Measurements from ENCODE around the gene TMPRSS2.
A peak's percentile ranks its signal among the peaks of the same experiment; 100 is the strongest.

The TMPRSS2 gene

GRCh38 chr21:41460578-41461527, 47.1 kb downstream of the TMPRSS2 start:
- Histone ChIP-seq H2BK120ac (ENCODE audit: low read depth, low read length) (no peak overlapping the region), H3K9me3 (replicated peaks in 1 of 2; ENCODE audit: control insufficient read depth in 2 of 2, insufficient read depth in 1 of 2, low read depth in 1 of 2, low read length in 2 of 2) (no peaks in the 10 kb centered on the region), H2BK15ac (ENCODE audit: low read length) (no peak overlapping the region), H3K4ac (ENCODE audit: low read length) (no peak overlapping the region), H2AFZ (ENCODE audit: low read length) (no peak overlapping the region), H3K4me3 (ENCODE audit: low read length in 2 of 2) (no peak overlapping the region), H3K14ac (ENCODE audit: low read length) (no peak overlapping the region), H4K8ac (ENCODE audit: low read depth, low read length) (no peak overlapping the region), H2BK12ac (ENCODE audit: low read length) (no peak overlapping the region), H3K27ac (replicated peaks; ENCODE audit: low read length) (no peak overlapping the region), H3K18ac (ENCODE audit: low read length) (no peak overlapping the region), H3K4me1 (ENCODE audit: control insufficient read depth in 2 of 2, insufficient read depth in 1 of 2, low read depth in 1 of 2, low read length in 2 of 2) (peaks cover 0 to 1% of the 10 kb centered on the region in 2 donors), H2BK5ac (ENCODE audit: low read length) (no peak overlapping the region), H3K36me3 (replicated peaks in 1 of 2; ENCODE audit: control insufficient read depth in 2 of 2, insufficient read depth in 2 of 2, low read length in 2 of 2) (no peaks in the 10 kb centered on the region), H3K9ac (ENCODE audit: low read depth, low read length, poor library complexity) (no peak overlapping the region), H3K23ac (ENCODE audit: low read depth, low read length, poor library complexity) (no peak overlapping the region), H3K27me3 (ENCODE audit: control insufficient read depth in 3 of 3, insufficient read depth in 3 of 3, low read depth in 1 of 3, low read length in 3 of 3) (no peaks in the 10 kb centered on the region), H3K4me2 (ENCODE audit: insufficient read depth, low read length, poor library complexity, severe bottlenecking) (no peak overlapping the region), H2AK5ac (ENCODE audit: low read depth, low read length) (no peak overlapping the region), H3K79me1 (ENCODE audit: low read depth, low read length) (no peaks in the 10 kb centered on the region), H4K91ac (ENCODE audit: low read depth, low read length, poor library complexity) (no peak overlapping the region)
- no CpG with 5 or more reads among the region's 17 CpGs for WGBS, 2 donors (ENCODE audit: extremely low coverage in 2 of 2, insufficient read length in 2 of 2, insufficient replicate concordance in 1 of 2)
- DNase-seq (ENCODE audit: low spot score) = peak; percentile 32

GRCh38 chr21:41459884-41460534, 47.9 kb downstream of the TMPRSS2 start:
- no peaks in the 10 kb centered on the region for H3K36me3 ChIP-seq (replicated peaks in 1 of 2; ENCODE audit: control insufficient read depth in 2 of 2, insufficient read depth in 2 of 2, low read length in 2 of 2)
- no peak overlapping the region for H3K27ac ChIP-seq (replicated peaks; ENCODE audit: low read length)
- H3K9ac ChIP-seq (ENCODE audit: low read depth, low read length, poor library complexity) = no peak overlapping the region
- no CpG with 5 or more reads among the region's 9 CpGs for WGBS, 2 donors (ENCODE audit: extremely low coverage in 2 of 2, insufficient read length in 2 of 2, insufficient replicate concordance in 1 of 2)
- H2AK5ac ChIP-seq (ENCODE audit: low read depth, low read length) = no peak overlapping the region
- DNase-seq (ENCODE audit: low spot score) = no peak
- H4K91ac ChIP-seq (ENCODE audit: low read depth, low read length, poor library complexity) = no peak overlapping the region
- H3K14ac ChIP-seq (ENCODE audit: low read length) = peak overlapping the region; percentile 14
- no peaks in the 10 kb centered on the region for H3K79me1 ChIP-seq (ENCODE audit: low read depth, low read length)
- H2BK120ac ChIP-seq (ENCODE audit: low read depth, low read length) = no peak overlapping the region
- H3K4me1 ChIP-seq (ENCODE audit: control insufficient read depth in 2 of 2, insufficient read depth in 1 of 2, low read depth in 1 of 2, low read length in 2 of 2) = peaks cover 0 to 3% of the 10 kb centered on the region in 2 donors
- H2AFZ ChIP-seq (ENCODE audit: low read length) = no peak overlapping the region
- no peak overlapping the region for H2BK15ac ChIP-seq (ENCODE audit: low read length)
- H3K4me2 ChIP-seq (ENCODE audit: insufficient read depth, low read length, poor library complexity, severe bottlenecking) = no peak overlapping the region
- no peak overlapping the region for H2BK12ac ChIP-seq (ENCODE audit: low read length)
- H2BK5ac ChIP-seq (ENCODE audit: low read length) = no peak overlapping the region
- no peak overlapping the region for H3K4ac ChIP-seq (ENCODE audit: low read length)
- H4K8ac ChIP-seq (ENCODE audit: low read depth, low read length) = no peak overlapping the region
- no peak overlapping the region for H3K4me3 ChIP-seq (ENCODE audit: low read length in 2 of 2)
- H3K9me3 ChIP-seq (replicated peaks in 1 of 2; ENCODE audit: control insufficient read depth in 2 of 2, insufficient read depth in 1 of 2, low read depth in 1 of 2, low read length in 2 of 2) = no peaks in the 10 kb centered on the region
- H3K18ac ChIP-seq (ENCODE audit: low read length) = no peak overlapping the region
- no peaks in the 10 kb centered on the region for H3K27me3 ChIP-seq (ENCODE audit: control insufficient read depth in 3 of 3, insufficient read depth in 3 of 3, low read depth in 1 of 3, low read length in 3 of 3)
- H3K23ac ChIP-seq (ENCODE audit: low read depth, low read length, poor library complexity) = no peak overlapping the region

- no peak overlapping the region for H4K91ac ChIP-seq (ENCODE audit: low read depth, low read length, poor library complexity)
- H3K9ac ChIP-seq (ENCODE audit: low read depth, low read length, poor library complexity) = no peak overlapping the region
- no peak overlapping the region for H3K23ac ChIP-seq (ENCODE audit: low read depth, low read length, poor library complexity)
- no peaks in the 10 kb centered on the region for H3K9me3 ChIP-seq (replicated peaks in 1 of 2; ENCODE audit: control insufficient read depth in 2 of 2, insufficient read depth in 1 of 2, low read depth in 1 of 2, low read length in 2 of 2)
- no peak overlapping the region for H2BK5ac ChIP-seq (ENCODE audit: low read length)
- H2BK120ac ChIP-seq (ENCODE audit: low read depth, low read length) = no peak overlapping the region
- H3K36me3 ChIP-seq (replicated peaks in 1 of 2; ENCODE audit: control insufficient read depth in 2 of 2, insufficient read depth in 2 of 2, low read length in 2 of 2) = no peaks in the 10 kb centered on the region
- H2AK5ac ChIP-seq (ENCODE audit: low read depth, low read length) = peak overlapping the region; percentile 12
- H3K79me1 ChIP-seq (ENCODE audit: low read depth, low read length) = no peaks in the 10 kb centered on the region
- H2BK15ac ChIP-seq (ENCODE audit: low read length) = no peak overlapping the region
- DNase-seq (ENCODE audit: low spot score) = no peak
- no peak overlapping the region for H4K8ac ChIP-seq (ENCODE audit: low read depth, low read length)
- H2BK12ac ChIP-seq (ENCODE audit: low read length) = no peak overlapping the region
- no peak overlapping the region for H3K18ac ChIP-seq (ENCODE audit: low read length)
- no peak overlapping the region for H3K27ac ChIP-seq (replicated peaks; ENCODE audit: low read length)
- no peak overlapping the region for H3K4ac ChIP-seq (ENCODE audit: low read length)
- H3K4me1 ChIP-seq (ENCODE audit: control insufficient read depth in 2 of 2, insufficient read depth in 1 of 2, low read depth in 1 of 2, low read length in 2 of 2) = peaks cover 0 to 3% of the 10 kb centered on the region in 2 donors
- H2AFZ ChIP-seq (ENCODE audit: low read length) = no peak overlapping the region
- no peak overlapping the region for H3K4me2 ChIP-seq (ENCODE audit: insufficient read depth, low read length, poor library complexity, severe bottlenecking)
- no peaks in the 10 kb centered on the region for H3K27me3 ChIP-seq (ENCODE audit: control insufficient read depth in 3 of 3, insufficient read depth in 3 of 3, low read depth in 1 of 3, low read length in 3 of 3)
- WGBS, 2 donors (ENCODE audit: extremely low coverage in 2 of 2, insufficient read length in 2 of 2, insufficient replicate concordance in 1 of 2) = no CpG with 5 or more reads among the region's 22 CpGs
- no peak overlapping the region for H3K4me3 ChIP-seq (ENCODE audit: low read length in 2 of 2)
- H3K14ac ChIP-seq (ENCODE audit: low read length) = no peak overlapping the region
Observed at GRCh38 chr21:41458559-41458958, 49.4 kb downstream of the TMPRSS2 start.

- no peak overlapping the region for H4K8ac ChIP-seq (ENCODE audit: low read depth, low read length)
- H2BK15ac ChIP-seq (ENCODE audit: low read length) = no peak overlapping the region
- no peak overlapping the region for H3K23ac ChIP-seq (ENCODE audit: low read depth, low read length, poor library complexity)
- no CpG with 5 or more reads among the region's 6 CpGs for WGBS, 2 donors (ENCODE audit: extremely low coverage in 2 of 2, insufficient read length in 2 of 2, insufficient replicate concordance in 1 of 2)
- no peak overlapping the region for H2AFZ ChIP-seq (ENCODE audit: low read length)
- H3K4me1 ChIP-seq (ENCODE audit: control insufficient read depth in 2 of 2, insufficient read depth in 1 of 2, low read depth in 1 of 2, low read length in 2 of 2) = peaks cover 0 to 3% of the 10 kb centered on the region in 2 donors
- H3K14ac ChIP-seq (ENCODE audit: low read length) = no peak overlapping the region
- no peaks in the 10 kb centered on the region for H3K9me3 ChIP-seq (replicated peaks in 1 of 2; ENCODE audit: control insufficient read depth in 2 of 2, insufficient read depth in 1 of 2, low read depth in 1 of 2, low read length in 2 of 2)
- no peak overlapping the region for H3K4ac ChIP-seq (ENCODE audit: low read length)
- no peak overlapping the region for H4K91ac ChIP-seq (ENCODE audit: low read depth, low read length, poor library complexity)
- no peaks in the 10 kb centered on the region for H3K36me3 ChIP-seq (replicated peaks in 1 of 2; ENCODE audit: control insufficient read depth in 2 of 2, insufficient read depth in 2 of 2, low read length in 2 of 2)
- no peak overlapping the region for H3K4me3 ChIP-seq (ENCODE audit: low read length in 2 of 2)
- H3K4me2 ChIP-seq (ENCODE audit: insufficient read depth, low read length, poor library complexity, severe bottlenecking) = no peak overlapping the region
- H3K18ac ChIP-seq (ENCODE audit: low read length) = no peak overlapping the region
- H2BK5ac ChIP-seq (ENCODE audit: low read length) = no peak overlapping the region
- H3K9ac ChIP-seq (ENCODE audit: low read depth, low read length, poor library complexity) = no peak overlapping the region
- H3K27me3 ChIP-seq (ENCODE audit: control insufficient read depth in 3 of 3, insufficient read depth in 3 of 3, low read depth in 1 of 3, low read length in 3 of 3) = no peaks in the 10 kb centered on the region
- no peak for DNase-seq (ENCODE audit: low spot score)
- no peak overlapping the region for H3K27ac ChIP-seq (replicated peaks; ENCODE audit: low read length)
- no peak overlapping the region for H2BK12ac ChIP-seq (ENCODE audit: low read length)
- H2BK120ac ChIP-seq (ENCODE audit: low read depth, low read length) = no peak overlapping the region
- H3K79me1 ChIP-seq (ENCODE audit: low read depth, low read length) = no peaks in the 10 kb centered on the region
- peak overlapping the region; percentile 12 for H2AK5ac ChIP-seq (ENCODE audit: low read depth, low read length)
Observed at GRCh38 chr21:41458121-41458520, 49.8 kb downstream of the TMPRSS2 start.

Measured in neuronal stem cell (in vitro differentiated cells).